Measurements from ENCODE around the gene TTC6.

The TTC6 gene

DNA sequence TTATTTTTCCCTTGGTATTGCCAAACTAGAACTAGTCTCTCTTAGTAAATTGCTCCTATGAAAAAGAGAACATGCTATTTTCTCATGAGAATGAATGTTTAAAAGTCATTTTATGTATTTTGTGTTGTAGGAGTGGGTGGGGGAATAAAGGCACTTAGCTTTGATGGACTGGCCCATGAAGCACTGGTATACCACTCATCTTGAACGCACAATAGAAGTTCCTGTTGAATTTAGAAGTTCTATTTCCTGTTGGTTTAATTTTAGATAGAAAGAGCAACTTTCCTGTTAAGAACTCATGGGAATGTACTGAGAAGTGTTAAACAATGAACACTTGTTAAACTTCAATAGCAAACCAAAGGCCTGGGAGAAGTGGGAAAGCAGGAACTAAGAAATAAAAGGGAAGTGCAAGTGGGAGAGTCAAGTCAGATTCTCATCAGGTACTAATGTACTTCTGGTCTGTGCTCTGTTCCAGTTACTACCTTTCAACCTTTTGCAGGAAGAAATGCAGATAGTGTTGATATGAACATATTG, 23.1 kb downstream of the TTC6 start:
- Histone ChIP-seq H3K4me2 (no peak overlapping the region), H3K79me2 (ENCODE audit: insufficient read depth, low read depth) (no peaks in the 10 kb centered on the region), H3K9ac (no peak overlapping the region), H2AFZ (ENCODE audit: low read depth) (no peak overlapping the region), H3K27me3 (ENCODE audit: insufficient read depth, low read depth) (no peaks in the 10 kb centered on the region), H3K36me3 (ENCODE audit: insufficient read depth) (no peaks in the 10 kb centered on the region), H3K4me3 (IDR thresholded peaks at IDR 0.05; ENCODE audit: insufficient read depth, low read depth, low read length) (no peak overlapping the region), H4K20me1 (ENCODE audit: insufficient read depth) (no peaks in the 10 kb centered on the region), H3K27ac (no peak overlapping the region), H3K4me1 (ENCODE audit: low read depth, poor library complexity, severe bottlenecking) (no peaks in the 10 kb centered on the region)
- TF ChIP-seq, protein P1, sequence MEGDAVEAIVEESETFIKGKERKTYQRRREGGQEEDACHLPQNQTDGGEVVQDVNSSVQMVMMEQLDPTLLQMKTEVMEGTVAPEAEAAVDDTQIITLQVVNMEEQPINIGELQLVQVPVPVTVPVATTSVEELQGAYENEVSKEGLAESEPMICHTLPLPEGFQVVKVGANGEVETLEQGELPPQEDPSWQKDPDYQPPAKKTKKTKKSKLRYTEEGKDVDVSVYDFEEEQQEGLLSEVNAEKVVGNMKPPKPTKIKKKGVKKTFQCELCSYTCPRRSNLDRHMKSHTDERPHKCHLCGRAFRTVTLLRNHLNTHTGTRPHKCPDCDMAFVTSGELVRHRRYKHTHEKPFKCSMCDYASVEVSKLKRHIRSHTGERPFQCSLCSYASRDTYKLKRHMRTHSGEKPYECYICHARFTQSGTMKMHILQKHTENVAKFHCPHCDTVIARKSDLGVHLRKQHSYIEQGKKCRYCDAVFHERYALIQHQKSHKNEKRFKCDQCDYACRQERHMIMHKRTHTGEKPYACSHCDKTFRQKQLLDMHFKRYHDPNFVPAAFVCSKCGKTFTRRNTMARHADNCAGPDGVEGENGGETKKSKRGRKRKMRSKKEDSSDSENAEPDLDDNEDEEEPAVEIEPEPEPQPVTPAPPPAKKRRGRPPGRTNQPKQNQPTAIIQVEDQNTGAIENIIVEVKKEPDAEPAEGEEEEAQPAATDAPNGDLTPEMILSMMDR (conservative IDR thresholded peaks at IDR 0.05; ENCODE audit: low read depth, low read length), result no peak

DNA sequence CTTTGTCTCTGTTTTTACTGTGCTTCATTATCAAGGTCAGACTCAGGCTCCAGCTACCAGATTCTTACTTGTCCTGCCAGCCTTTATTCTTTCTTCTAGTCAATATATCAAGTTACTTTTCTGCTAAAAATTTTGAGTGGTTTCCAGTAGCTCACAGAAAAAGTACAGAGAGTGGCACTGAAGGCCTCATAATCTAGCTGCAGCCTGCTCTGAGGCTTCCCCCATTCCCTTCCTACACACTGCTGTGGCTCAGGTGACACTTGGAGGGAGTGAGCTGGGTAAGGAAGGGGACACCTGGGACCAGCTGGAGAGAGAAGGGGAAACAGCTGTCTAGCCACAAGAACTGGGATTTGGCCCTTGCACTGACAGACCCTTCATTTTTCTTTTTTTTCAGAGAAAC, 25.4 kb downstream of the TTC6 start:
- H3K27ac ChIP-seq, result no peak overlapping the region
- TF ChIP-seq, protein P1 (conservative IDR thresholded peaks at IDR 0.05; ENCODE audit: low read depth, low read length), result no peak

DNA sequence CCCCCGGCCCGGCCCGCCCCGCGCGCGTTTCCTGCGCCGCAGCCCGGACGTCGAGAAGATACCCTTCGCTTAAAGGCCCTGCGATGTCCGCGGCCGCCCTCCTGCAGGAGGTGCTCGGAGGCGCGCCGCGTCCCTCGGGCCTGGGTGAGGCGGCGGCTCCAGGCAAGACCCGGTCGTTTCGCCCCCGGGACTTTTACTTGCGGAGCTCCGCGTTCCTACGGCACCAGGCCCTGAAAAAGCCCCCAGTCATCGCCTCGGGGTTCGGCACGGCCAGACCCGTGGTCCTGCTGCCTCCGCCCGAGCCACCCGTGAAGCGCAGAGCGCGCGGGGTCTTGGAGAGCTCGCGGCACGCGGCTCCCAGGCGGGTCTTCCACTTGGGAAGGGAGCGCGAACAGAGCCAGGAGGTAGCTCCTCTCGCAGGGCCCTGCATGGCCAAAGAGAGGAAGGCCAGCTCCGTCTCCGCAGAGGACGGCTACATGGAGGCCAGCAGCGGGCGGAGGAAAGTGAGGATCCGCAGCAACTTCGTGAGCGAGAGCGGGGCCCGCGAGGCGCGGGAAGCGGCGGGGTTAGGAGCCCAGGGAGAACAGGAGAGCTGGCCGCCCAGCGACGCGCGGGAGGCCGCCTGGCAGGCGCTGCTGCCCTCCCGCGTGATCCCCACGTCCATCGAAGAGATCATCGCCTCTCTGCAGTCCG, 26.9 kb downstream of the TTC6 start:
- TF ChIP-seq, protein P1 (conservative IDR thresholded peaks at IDR 0.05; ENCODE audit: low read depth, low read length), result no peak
- no peaks in the 10 kb centered on the region for H3K36me3 ChIP-seq (ENCODE audit: insufficient read depth)
- H3K79me2 ChIP-seq (ENCODE audit: insufficient read depth, low read depth), result no peaks in the 10 kb centered on the region
- H3K27ac ChIP-seq, result no peak overlapping the region
- no peak overlapping the region for H2AFZ ChIP-seq (ENCODE audit: low read depth)
- no peaks in the 10 kb centered on the region for H3K27me3 ChIP-seq (ENCODE audit: insufficient read depth, low read depth)
- H4K20me1 ChIP-seq (ENCODE audit: insufficient read depth), result no peaks in the 10 kb centered on the region
- H3K4me1 ChIP-seq (ENCODE audit: low read depth, poor library complexity, severe bottlenecking), result no peaks in the 10 kb centered on the region
- no peak overlapping the region for H3K4me3 ChIP-seq (IDR thresholded peaks at IDR 0.05; ENCODE audit: insufficient read depth, low read depth, low read length)
- H3K9ac ChIP-seq, result no peak overlapping the region
- no peak overlapping the region for H3K4me2 ChIP-seq

More for the DNA sequence above, 25.4 kb downstream of the TTC6 start:
- Histone ChIP-seq H3K79me2 (ENCODE audit: insufficient read depth, low read depth) (no peaks in the 10 kb centered on the region), H2AFZ (ENCODE audit: low read depth) (no peak overlapping the region), H3K4me3 (IDR thresholded peaks at IDR 0.05; ENCODE audit: insufficient read depth, low read depth, low read length) (no peak overlapping the region), H3K4me1 (ENCODE audit: low read depth, poor library complexity, severe bottlenecking) (no peaks in the 10 kb centered on the region), H3K27me3 (ENCODE audit: insufficient read depth, low read depth) (no peaks in the 10 kb centered on the region), H3K36me3 (ENCODE audit: insufficient read depth) (no peaks in the 10 kb centered on the region), H3K9ac (no peak overlapping the region), H3K4me2 (no peak overlapping the region), H4K20me1 (ENCODE audit: insufficient read depth) (no peaks in the 10 kb centered on the region)

DNA sequence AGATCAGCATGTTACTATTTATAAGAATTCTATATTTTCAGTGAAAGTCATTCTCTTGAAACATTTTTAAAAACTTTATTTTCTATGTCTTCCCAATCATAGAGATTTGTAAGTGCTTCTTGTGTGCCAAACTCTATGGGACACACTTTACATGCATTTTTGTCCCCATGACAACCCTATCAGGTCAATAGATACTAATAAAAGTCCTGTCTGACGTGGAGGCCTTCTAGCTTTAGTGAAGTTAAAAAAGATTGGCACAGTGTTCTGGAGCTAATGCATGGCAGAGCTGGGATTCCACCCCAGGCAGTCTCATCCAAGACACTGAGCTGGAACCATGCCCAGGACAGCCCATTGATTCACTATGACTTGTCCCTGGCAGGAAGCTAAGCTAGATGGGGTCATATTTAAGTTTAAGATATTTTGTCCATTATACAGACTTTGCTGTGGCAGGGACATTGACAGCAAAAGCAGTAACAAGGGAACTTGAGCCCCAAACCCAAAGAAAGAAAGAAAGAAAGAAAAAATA, 28.1 kb downstream of the TTC6 start:
- Histone ChIP-seq H3K27me3 (ENCODE audit: insufficient read depth, low read depth) (no peaks in the 10 kb centered on the region), H3K36me3 (ENCODE audit: insufficient read depth) (no peaks in the 10 kb centered on the region), H3K4me3 (IDR thresholded peaks at IDR 0.05; ENCODE audit: insufficient read depth, low read depth, low read length) (no peak overlapping the region), H3K27ac (no peak overlapping the region), H3K4me1 (ENCODE audit: low read depth, poor library complexity, severe bottlenecking) (no peaks in the 10 kb centered on the region), H2AFZ (ENCODE audit: low read depth) (no peak overlapping the region), H3K79me2 (ENCODE audit: insufficient read depth, low read depth) (no peaks in the 10 kb centered on the region), H3K4me2 (no peak overlapping the region), H3K9ac (no peak overlapping the region), H4K20me1 (ENCODE audit: insufficient read depth) (no peaks in the 10 kb centered on the region)
- TF ChIP-seq, protein P1 (conservative IDR thresholded peaks at IDR 0.05; ENCODE audit: low read depth, low read length), result no peak

Data from KMS-11 (cell line).